GM03348 (cell line): ENCODE measurements around the gene SORCS2.

ENCODE experiments used
- DNase-seq: peaks from one replicate; pipeline ENCODE4 v3.0.0; 2012; ENCODE audit warnings: low spot score

Gene SORCS2

DNA sequence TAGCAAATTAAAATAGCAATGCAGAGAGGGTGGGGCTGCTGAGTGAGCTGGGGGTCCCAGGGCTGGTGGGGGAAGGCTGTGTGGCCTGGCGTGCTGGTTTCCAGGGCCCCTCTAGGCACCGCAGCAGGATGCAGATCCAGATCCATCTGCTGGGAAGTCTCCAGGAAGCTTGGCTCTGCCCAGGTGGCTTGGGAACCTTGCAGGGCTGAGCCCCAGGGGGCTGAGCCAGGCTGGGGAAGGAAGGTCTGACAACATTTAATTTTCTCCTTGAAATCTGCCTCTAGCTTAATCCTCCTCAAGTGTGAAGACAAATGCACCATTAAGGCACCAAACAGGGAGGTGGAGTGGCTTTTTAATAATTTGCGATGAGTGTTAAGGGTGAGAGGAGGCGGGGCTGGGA lies 31.7 kb downstream of the SORCS2 start:
- DNase-seq = no peak

DNA sequence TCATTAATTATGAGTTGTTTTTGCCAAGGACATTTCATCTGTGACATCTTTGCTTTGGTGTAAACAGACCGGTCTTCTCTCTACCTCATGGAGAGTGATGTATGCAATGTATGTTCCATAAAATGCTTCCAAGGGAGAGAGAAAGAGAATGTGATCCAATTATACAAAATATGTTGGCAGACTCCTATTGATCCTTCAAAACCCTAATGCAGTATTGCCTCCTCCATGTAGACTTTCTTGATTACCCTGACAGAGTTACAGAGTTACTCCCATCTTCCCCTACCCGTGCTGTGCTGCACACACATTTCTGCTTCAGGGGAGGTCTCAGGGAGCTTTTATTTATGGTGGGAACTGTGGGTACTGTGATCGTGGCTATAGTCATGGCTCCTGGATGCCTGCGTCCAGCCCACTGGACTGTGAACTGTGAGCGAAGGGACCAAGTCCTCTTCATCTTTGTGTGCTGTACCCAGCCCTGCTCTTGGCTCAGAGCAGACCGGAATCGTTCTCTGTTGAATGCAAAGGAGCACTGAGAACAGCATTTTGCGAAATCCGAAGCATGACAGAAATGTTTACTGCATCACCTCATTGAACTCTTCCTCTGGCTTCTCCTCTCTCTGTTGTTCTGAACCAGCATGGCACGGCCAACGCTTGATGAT lies 32.7 kb downstream of the SORCS2 start:
- no peak for DNase-seq

- DNase-seq = no peak
Measured at GRCh38 chr4:7226439-7226838, 34.1 kb downstream of the SORCS2 start.

DNA sequence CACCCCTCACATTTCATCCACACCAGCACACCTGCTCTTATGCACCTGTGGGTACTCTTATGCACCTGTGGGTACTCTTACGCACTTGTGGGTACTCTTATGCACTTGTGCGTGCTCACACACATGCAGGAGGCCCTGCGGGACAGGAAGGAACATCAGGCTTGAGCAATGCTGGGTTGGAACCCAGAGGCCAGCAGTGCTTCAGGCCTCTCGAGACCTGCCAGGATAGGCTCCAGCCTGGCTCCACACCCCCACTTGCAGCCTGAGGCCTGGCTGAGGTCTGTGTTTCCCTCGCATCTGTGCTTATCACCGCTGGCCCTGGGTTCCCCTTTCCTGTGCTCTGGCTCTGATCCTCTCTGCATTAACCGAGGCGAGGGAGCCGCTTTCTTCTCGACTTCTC lies 34.7 kb downstream of the SORCS2 start:
- no peak for DNase-seq

- no peak for DNase-seq
Measured at GRCh38 chr4:7228734-7229133, 36.4 kb downstream of the SORCS2 start.

GRCh38 chr4:7232061-7232650 lies 39.8 kb downstream of the SORCS2 start:
- no peak for DNase-seq

- DNase-seq = no peak
Measured at GRCh38 chr4:7233006-7233580, 40.8 kb downstream of the SORCS2 start.

DNA sequence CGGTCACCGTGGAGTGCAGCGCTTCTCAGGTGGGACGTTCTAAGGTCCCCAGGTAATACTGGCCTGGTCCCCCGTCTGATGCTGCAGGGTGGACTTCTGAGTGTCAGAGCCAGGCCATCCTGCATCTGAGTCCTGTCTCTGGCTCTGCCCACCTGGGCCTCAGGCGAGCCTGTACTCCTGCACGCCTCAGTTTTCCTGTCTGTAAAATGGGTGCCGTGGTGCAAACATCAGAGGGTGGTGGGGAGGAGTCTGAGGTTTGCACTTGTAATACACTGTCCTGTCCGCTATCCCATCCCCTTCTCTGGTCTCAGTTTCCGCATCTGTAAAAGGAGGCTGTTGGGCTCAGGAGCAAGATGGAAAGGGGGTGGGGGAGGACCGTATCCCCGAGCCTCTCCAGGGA lies 41.3 kb downstream of the SORCS2 start:
- DNase-seq = no peak

DNA sequence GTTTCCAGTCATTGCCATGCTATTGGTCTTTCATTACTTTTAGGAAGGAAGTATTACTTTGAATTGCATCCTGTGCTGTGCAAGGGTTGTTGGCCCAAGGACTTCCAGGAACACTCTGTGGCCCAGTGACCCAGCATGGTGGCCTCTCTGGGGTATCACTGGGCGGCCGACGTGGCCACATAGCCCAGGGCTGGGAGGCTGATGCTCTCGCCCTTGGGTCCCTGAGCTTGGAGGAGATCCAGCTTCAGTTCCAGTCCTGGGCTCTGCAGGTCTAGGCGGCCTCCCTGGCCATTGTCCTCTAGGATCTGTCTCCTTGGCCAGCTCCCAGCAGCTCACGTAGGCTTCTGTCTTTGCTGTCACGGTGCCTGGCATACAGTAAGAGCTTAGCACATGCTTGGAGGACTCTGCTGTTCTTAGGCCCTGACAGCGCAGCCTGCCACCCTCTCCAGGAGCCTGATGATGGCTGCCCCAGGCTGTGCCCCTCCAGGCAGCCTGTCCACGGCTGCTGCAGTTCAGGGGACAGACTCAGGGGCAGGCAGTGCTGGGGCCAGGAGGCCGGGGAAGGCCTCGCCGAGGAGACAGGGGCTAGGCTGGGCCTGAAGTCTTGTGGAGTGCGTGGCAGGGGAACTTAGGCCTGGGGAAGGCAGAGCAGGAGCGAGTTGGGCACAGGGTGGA lies 42.2 kb downstream of the SORCS2 start:
- DNase-seq = no peak

- DNase-seq = no peak
Measured at GRCh38 chr4:7235030-7235380, 42.7 kb downstream of the SORCS2 start.

DNA sequence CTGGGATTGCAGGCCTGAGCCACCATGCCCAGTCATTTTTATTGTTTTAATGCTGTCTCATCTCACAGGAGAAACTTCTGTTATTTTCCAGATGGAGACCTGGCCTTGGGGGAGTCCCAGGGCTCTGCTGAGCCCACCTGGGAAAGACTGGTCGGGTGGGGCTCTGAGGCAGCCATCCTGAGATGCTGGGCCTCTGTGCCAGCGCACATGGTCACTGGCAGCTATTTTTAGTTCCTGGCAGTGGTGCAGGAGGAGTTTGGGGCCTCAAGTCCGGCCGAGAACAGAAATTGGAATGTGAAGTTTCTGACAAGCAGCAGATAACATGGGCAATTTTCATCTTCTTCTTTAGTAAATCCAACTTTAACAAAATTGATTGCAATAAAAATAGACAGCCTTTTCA lies 44.5 kb downstream of the SORCS2 start:
- peak; percentile 60 for DNase-seq

DNA sequence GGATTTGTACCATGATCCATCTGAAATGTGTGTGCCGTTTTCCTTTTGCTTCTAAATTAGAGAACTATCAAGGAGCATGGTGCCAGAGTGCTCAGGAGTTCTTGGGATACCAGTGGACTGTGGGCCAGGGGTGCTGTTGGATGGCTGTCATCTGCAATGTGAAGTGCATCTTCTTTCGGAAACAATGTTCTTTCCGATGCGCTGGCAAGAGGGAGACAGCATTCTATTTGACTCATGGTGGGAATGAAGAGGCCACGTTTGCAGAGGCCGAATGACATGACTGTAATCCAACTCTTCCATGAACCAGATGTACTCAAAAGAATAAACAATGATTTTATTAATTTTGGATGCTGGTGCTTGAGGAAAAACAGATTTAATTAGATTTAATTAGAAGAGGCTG lies 45.5 kb downstream of the SORCS2 start:
- peak; percentile 55 for DNase-seq

GRCh38 chr4:7238300-7238960 lies 46.1 kb downstream of the SORCS2 start:
- DNase-seq = no peak

DNA sequence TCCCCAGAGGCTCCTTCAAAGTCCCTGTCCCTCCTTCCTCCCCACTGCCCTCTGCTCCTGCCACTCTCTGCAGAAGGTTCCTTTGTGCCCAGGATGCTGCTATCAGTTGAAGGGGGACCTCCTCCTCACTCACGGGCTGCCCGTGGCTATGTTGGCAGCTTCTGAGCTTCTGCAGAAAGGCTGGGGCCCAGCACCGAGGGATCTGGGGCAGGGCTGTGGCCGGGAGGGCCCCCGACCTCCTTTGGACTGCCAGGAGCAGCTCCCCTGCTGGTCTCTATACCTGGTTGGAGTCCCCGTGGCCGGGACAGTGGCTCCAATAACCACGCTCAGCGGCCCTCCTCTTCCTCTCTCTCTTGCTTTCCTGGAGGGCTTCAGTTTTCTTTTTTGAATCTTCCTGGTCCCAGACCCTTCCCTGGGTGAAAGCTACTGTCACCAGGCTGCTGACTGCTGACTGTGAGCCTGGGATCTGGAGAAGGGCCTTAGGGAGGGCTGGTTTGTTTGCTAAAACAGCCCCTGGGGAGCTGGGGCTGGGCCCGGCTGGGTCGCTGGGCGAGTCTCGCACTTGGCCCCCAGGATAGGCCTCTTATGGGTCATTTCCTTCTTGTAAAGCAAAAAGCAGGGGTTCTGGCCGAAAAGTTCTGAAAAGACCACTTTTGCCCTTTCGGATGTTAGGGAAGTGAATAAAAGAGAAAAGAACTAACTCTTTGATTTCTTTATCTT lies 46.9 kb downstream of the SORCS2 start:
- no peak for DNase-seq

GRCh38 chr4:7239844-7240243 lies 47.5 kb downstream of the SORCS2 start:
- no peak for DNase-seq

GRCh38 chr4:7240306-7240705 lies 48.0 kb downstream of the SORCS2 start:
- DNase-seq = no peak

- no peak for DNase-seq
Measured at GRCh38 chr4:7241597-7242125, 49.3 kb downstream of the SORCS2 start.

DNA sequence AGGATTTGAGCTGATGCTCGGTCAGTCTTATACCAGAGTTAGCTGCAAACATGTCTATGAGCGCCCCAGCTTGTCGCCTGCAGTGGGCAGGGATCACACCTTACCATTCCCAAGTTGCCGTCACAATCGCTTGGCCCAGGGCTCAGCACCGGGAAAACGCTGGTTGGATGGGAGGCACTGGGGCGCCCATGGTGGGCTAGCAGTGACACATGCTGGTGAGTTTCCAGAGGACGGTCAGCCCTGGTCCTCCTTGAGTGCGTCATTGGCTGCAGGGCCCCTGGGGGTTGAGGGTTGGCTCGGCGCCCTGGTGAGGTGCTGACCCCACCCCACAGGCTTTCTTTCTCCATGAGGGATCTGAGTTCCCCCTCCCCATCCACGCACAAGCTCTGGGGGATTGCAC lies 50.4 kb downstream of the SORCS2 start:
- no peak for DNase-seq

DNA sequence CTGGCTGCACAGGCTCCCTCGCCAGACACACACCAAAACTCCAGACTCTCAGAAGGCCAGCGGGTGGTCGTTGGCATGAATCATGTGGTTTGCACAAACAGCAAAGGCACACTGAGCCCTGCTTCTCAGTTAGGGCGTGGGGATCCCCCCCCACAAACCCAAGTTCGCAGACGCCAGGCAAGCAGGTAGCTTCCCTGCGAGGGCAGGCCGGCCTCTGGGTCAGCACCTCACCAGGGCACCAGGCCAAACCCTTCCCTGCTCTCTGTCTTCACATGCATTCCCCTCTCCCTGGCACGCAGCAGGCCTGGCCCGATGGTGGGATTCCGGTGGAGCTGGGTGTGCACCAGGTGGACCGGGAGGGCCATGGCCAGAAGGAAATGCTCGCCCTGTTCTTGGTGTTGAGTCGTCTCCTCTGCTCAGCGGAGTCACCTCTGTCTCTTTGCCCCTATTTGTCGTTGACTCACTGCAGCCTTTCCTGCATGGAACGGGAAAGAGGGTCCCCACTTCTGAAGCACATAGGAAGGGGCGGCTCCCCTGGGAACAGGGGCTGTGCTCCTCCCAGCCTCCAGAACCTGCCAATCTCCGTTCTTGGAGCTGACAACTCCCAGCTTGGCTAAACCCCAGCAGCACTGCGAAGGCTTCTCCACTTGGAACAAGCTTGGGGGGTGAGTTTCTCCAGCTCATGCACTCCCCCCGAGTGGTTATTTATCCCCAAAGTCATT lies 51.4 kb downstream of the SORCS2 start:
- DNase-seq = no peak

DNA sequence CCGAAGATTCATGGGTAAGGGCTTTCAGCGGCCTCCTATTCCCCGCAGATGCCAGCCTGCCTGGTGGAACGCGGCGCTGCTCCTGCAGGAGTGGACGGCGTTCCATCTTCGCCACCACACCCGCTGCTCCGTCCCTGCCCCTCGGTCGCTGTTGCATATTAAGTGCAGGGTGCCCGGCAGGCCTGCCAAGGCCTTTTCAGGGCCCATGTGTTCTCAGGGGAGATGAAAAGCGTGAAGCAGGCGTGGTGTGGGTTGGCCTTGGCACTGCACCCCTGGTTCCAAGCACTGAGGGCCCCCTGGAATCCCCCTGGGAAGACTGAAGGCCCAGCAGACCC lies 52.0 kb downstream of the SORCS2 start:
- no peak for DNase-seq

DNA sequence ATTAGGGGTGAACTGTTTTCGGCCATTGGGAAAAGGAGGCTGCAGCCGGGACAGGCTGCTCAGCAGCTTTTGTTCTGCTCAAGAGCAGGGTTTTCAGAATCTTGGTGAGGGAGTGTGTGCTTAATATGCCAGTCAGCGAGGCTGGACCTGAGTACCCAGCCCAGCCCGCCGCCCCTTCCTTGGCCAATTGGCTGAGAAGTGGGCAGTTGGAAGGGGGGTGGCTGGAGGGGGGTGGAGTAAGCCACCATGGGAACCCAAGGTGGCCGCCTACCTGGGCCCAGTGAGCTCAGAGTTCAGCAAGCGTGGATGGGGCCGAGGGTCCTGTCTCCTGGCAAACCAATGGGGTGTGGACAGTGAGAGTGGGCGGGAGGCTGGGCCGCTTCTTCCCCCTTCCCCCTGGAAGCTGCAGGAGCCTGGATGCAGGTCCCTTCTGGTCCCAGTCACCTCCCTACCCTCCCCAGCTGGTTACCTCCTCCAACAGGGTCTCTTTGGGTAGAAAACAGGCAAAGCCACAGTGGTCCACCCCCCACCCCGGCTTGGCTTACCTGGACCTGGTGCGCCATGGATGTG lies 52.5 kb downstream of the SORCS2 start:
- no peak for DNase-seq
